Measurements from ENCODE around the gene ZNF541.
A peak's percentile ranks its signal among the peaks of the same experiment; 100 is the strongest.
"Not testable (repeated sequence)": the region's sequence is repeated elsewhere in the genome, so short reads cannot be mapped to it uniquely, and the experiment has no call there.

The ZNF541 gene

GRCh38 chr19:47593860-47594259 is 20.9 kb upstream of the ZNF541 start:
- H2AK5ac ChIP-seq (ENCODE audit: low read length), result no peak overlapping the region
- H3K27ac ChIP-seq (ENCODE audit: low read depth, low read length), result no peak overlapping the region
- no peak overlapping the region for H3K4me3 ChIP-seq (ENCODE audit: low read depth, low read length)
- H2BK120ac ChIP-seq (ENCODE audit: insufficient read depth, low read length, poor library complexity), result no peak overlapping the region
- no peaks in the 10 kb centered on the region for H3K27me3 ChIP-seq (ENCODE audit: insufficient read depth, low read length)
- H3K79me1 ChIP-seq (ENCODE audit: low read length), result peaks cover 7% of the 10 kb centered on the region
- H3K79me2 ChIP-seq (ENCODE audit: control insufficient read depth, insufficient read depth, low read length, poor library complexity), result no peaks in the 10 kb centered on the region
- no peak overlapping the region for H4K91ac ChIP-seq (ENCODE audit: low read depth, low read length)
- H3K4me1 ChIP-seq (ENCODE audit: control insufficient read depth in 1 of 2, insufficient read depth in 2 of 2, low read length in 2 of 2), result peaks cover 2% of the 10 kb centered on the region in 2 experiments
- no peak overlapping the region for H4K8ac ChIP-seq (ENCODE audit: low read depth, low read length)
- no peak overlapping the region for H3K23ac ChIP-seq (ENCODE audit: low read length)
- WGBS (ENCODE audit: extremely low coverage, insufficient coverage, insufficient read length), result no CpG with 5 or more reads among the region's 6 CpGs
- H3K18ac ChIP-seq (ENCODE audit: low read length), result no peak overlapping the region
- no peak overlapping the region for H3K14ac ChIP-seq (ENCODE audit: low read length)
- DNase-seq, result no peak
- H2AFZ ChIP-seq (ENCODE audit: insufficient read depth, low read length, poor library complexity), result no peak overlapping the region
- no peak overlapping the region for H4K12ac ChIP-seq (ENCODE audit: low read depth, low read length)
- no peaks in the 10 kb centered on the region for H3K9me3 ChIP-seq (ENCODE audit: insufficient read depth, low read depth, low read length)
- H2BK5ac ChIP-seq (ENCODE audit: low read depth, low read length, poor library complexity), result no peak overlapping the region
- H3K4ac ChIP-seq (ENCODE audit: low read depth, low read length), result no peak overlapping the region
- no peak overlapping the region for H3K9ac ChIP-seq (ENCODE audit: low read length)
- no peak overlapping the region for H3K4me2 ChIP-seq (ENCODE audit: low read length)
- no peaks in the 10 kb centered on the region for H3K36me3 ChIP-seq (ENCODE audit: control insufficient read depth in 1 of 2, insufficient read depth in 2 of 2, low read length in 2 of 2)
- H2BK12ac ChIP-seq (ENCODE audit: low read length), result no peak overlapping the region

GRCh38 chr19:47589824-47590223 is 16.9 kb upstream of the ZNF541 start:
- no peak overlapping the region for H2BK12ac ChIP-seq (ENCODE audit: low read length)
- no peak for DNase-seq
- H3K4me3 ChIP-seq (ENCODE audit: low read depth, low read length), result no peak overlapping the region
- no peak overlapping the region for H3K4ac ChIP-seq (ENCODE audit: low read depth, low read length)
- H2AK5ac ChIP-seq (ENCODE audit: low read length), result no peak overlapping the region
- H3K9me3 ChIP-seq (ENCODE audit: insufficient read depth, low read depth, low read length), result peaks cover 11% of the 10 kb centered on the region
- no peak overlapping the region for H3K14ac ChIP-seq (ENCODE audit: low read length)
- H3K4me1 ChIP-seq (ENCODE audit: control insufficient read depth in 1 of 2, insufficient read depth in 2 of 2, low read length in 2 of 2), result peaks cover 0 to 2% of the 10 kb centered on the region in 2 experiments
- no peak overlapping the region for H4K91ac ChIP-seq (ENCODE audit: low read depth, low read length)
- H3K36me3 ChIP-seq (ENCODE audit: control insufficient read depth in 1 of 2, insufficient read depth in 2 of 2, low read length in 2 of 2), result peaks cover 2% of the 10 kb centered on the region in 2 experiments
- no peak overlapping the region for H2BK120ac ChIP-seq (ENCODE audit: insufficient read depth, low read length, poor library complexity)
- no peak overlapping the region for H4K8ac ChIP-seq (ENCODE audit: low read depth, low read length)
- H3K27me3 ChIP-seq (ENCODE audit: insufficient read depth, low read length), result no peaks in the 10 kb centered on the region
- no peak overlapping the region for H2BK5ac ChIP-seq (ENCODE audit: low read depth, low read length, poor library complexity)
- H3K79me1 ChIP-seq (ENCODE audit: low read length), result no peaks in the 10 kb centered on the region
- no peak overlapping the region for H3K4me2 ChIP-seq (ENCODE audit: low read length)
- H3K23ac ChIP-seq (ENCODE audit: low read length), result no peak overlapping the region
- no CpG with 5 or more reads among the region's 7 CpGs for WGBS (ENCODE audit: extremely low coverage, insufficient coverage, insufficient read length)
- H3K9ac ChIP-seq (ENCODE audit: low read length), result no peak overlapping the region
- no peak overlapping the region for H3K27ac ChIP-seq (ENCODE audit: low read depth, low read length)
- no peaks in the 10 kb centered on the region for H3K79me2 ChIP-seq (ENCODE audit: control insufficient read depth, insufficient read depth, low read length, poor library complexity)
- H4K12ac ChIP-seq (ENCODE audit: low read depth, low read length), result no peak overlapping the region
- no peak overlapping the region for H3K18ac ChIP-seq (ENCODE audit: low read length)
- no peak overlapping the region for H2AFZ ChIP-seq (ENCODE audit: insufficient read depth, low read length, poor library complexity)

- WGBS (ENCODE audit: extremely low coverage, insufficient coverage, insufficient read length), result no CpG with 5 or more reads among the region's 4 CpGs
Observed at GRCh38 chr19:47587295-47587694, 14.3 kb upstream of the ZNF541 start.

GRCh38 chr19:47583161-47583560 is 10.2 kb upstream of the ZNF541 start:
- H3K4me2 ChIP-seq (ENCODE audit: low read length); H4K91ac ChIP-seq (ENCODE audit: low read depth, low read length); H3K4ac ChIP-seq (ENCODE audit: low read depth, low read length); H4K12ac ChIP-seq (ENCODE audit: low read depth, low read length); H3K79me1 ChIP-seq (ENCODE audit: low read length); H2AFZ ChIP-seq (ENCODE audit: insufficient read depth, low read length, poor library complexity); H3K23ac ChIP-seq (ENCODE audit: low read length); H3K14ac ChIP-seq (ENCODE audit: low read length); H2AK5ac ChIP-seq (ENCODE audit: low read length); H3K4me3 ChIP-seq (ENCODE audit: low read depth, low read length); H3K36me3 ChIP-seq (ENCODE audit: control insufficient read depth in 1 of 2, insufficient read depth in 2 of 2, low read length in 2 of 2); H3K4me1 ChIP-seq (ENCODE audit: control insufficient read depth in 1 of 2, insufficient read depth in 2 of 2, low read length in 2 of 2); H4K8ac ChIP-seq (ENCODE audit: low read depth, low read length); DNase-seq; H3K27ac ChIP-seq (ENCODE audit: low read depth, low read length); H3K27me3 ChIP-seq (ENCODE audit: insufficient read depth, low read length); H3K79me2 ChIP-seq (ENCODE audit: control insufficient read depth, insufficient read depth, low read length, poor library complexity); H3K18ac ChIP-seq (ENCODE audit: low read length); H2BK12ac ChIP-seq (ENCODE audit: low read length); H2BK5ac ChIP-seq (ENCODE audit: low read depth, low read length, poor library complexity); H3K9ac ChIP-seq (ENCODE audit: low read length); H2BK120ac ChIP-seq (ENCODE audit: insufficient read depth, low read length, poor library complexity): not testable (repeated sequence)
- H3K9me3 ChIP-seq (ENCODE audit: insufficient read depth, low read depth, low read length), result peaks cover 11% of the 10 kb centered on the region
- WGBS (ENCODE audit: extremely low coverage, insufficient coverage, insufficient read length), result no CpG with 5 or more reads among the region's 1 CpG

More at GRCh38 chr19:47587295-47587694, 14.3 kb upstream of the ZNF541 start:
- Histone ChIP-seq H3K9me3 (ENCODE audit: insufficient read depth, low read depth, low read length) (peaks cover 11% of the 10 kb centered on the region), H3K23ac (ENCODE audit: low read length) (no peak overlapping the region), H4K91ac (ENCODE audit: low read depth, low read length) (no peak overlapping the region), H2BK120ac (ENCODE audit: insufficient read depth, low read length, poor library complexity) (no peak overlapping the region), H3K4me3 (ENCODE audit: low read depth, low read length) (no peak overlapping the region), H3K27me3 (ENCODE audit: insufficient read depth, low read length) (no peaks in the 10 kb centered on the region), H2BK5ac (ENCODE audit: low read depth, low read length, poor library complexity) (no peak overlapping the region), H2BK12ac (ENCODE audit: low read length) (no peak overlapping the region), H3K4me2 (ENCODE audit: low read length) (no peak overlapping the region), H3K27ac (ENCODE audit: low read depth, low read length) (peak overlapping the region; percentile 0), H2AK5ac (ENCODE audit: low read length) (no peak overlapping the region), H4K12ac (ENCODE audit: low read depth, low read length) (no peak overlapping the region), H4K8ac (ENCODE audit: low read depth, low read length) (no peak overlapping the region), H3K9ac (ENCODE audit: low read length) (no peak overlapping the region), H3K14ac (ENCODE audit: low read length) (no peak overlapping the region), H3K4me1 (ENCODE audit: control insufficient read depth in 1 of 2, insufficient read depth in 2 of 2, low read length in 2 of 2) (peaks cover 0 to 3% of the 10 kb centered on the region in 2 experiments), H2AFZ (ENCODE audit: insufficient read depth, low read length, poor library complexity) (no peak overlapping the region), H3K18ac (ENCODE audit: low read length) (no peak overlapping the region), H3K79me2 (ENCODE audit: control insufficient read depth, insufficient read depth, low read length, poor library complexity) (no peaks in the 10 kb centered on the region), H3K36me3 (ENCODE audit: control insufficient read depth in 1 of 2, insufficient read depth in 2 of 2, low read length in 2 of 2) (peaks cover 2% of the 10 kb centered on the region in 2 experiments), H3K4ac (ENCODE audit: low read depth, low read length) (no peak overlapping the region), H3K79me1 (ENCODE audit: low read length) (no peaks in the 10 kb centered on the region)
- DNase-seq, result peak; percentile 81 to 92

Data from trophoblast cell (in vitro differentiated cells and primary cell).